GM12865 (cell line): ENCODE data around the gene MAB21L4.

Source experiments
- DNase-seq: peaks from one replicate; pipeline ENCODE4 v3.0.0; 2010; ENCODE audit warnings: low read depth
- H3K4me3 ChIP-seq: 2 replicates; pipeline ENCODE4 v1.5.1; 2011; ENCODE audit warnings: mild to moderate bottlenecking, low read depth, low read length, control low read depth
- TF ChIP-seq, protein P1 (sequence below): IDR thresholded peaks from 2 replicates; pipeline ENCODE4 v1.5.1; 2011; ENCODE audit warnings: low read length, control low read depth, low read depth, inconsistent platforms; ENCODE audit not compliant: insufficient read depth; ENCODE audit errors: missing control alignments

MAB21L4 gene

DNA sequence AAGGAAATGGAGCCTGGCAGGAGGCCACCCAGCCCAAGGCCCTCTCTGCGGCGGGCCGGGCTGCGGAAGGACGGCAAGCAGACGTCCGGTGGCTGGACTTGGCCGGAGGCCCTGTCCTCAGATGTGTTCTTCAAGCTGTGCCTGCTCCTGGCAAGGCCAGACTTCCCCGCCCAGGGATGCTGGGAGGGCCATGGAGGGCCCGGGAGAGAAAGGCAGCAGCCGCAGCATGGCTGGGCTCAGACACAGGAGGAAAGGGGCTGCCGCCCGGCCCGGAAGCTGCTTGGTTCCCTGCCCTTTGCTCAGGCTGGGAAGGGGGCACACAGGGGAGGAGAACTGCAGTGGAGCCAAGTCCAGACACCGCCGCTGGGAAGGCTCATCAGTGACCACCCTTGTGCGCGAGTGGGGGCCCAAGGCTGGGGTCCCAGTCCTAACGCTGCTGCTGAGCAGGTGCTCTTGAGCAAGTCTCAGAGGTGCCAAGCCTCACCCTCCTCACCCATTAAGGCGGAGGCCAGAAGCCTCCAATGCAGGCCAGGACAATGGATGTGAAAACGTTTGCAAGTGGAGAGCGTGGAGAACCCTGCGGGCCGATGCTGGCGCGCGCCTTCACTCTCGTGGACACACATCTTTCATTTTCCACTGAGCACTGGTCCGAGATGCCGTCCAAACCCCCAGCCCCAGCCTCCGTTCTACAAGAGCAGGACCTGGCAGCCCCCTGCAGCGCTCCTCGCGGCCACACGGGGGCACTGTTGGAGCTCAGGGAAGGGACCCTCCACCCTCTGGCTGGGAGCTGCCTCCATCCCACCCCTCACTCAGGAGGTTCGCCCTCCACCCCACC, 18.1 kb upstream of the MAB21L4 start:
- TF ChIP-seq, protein P1, sequence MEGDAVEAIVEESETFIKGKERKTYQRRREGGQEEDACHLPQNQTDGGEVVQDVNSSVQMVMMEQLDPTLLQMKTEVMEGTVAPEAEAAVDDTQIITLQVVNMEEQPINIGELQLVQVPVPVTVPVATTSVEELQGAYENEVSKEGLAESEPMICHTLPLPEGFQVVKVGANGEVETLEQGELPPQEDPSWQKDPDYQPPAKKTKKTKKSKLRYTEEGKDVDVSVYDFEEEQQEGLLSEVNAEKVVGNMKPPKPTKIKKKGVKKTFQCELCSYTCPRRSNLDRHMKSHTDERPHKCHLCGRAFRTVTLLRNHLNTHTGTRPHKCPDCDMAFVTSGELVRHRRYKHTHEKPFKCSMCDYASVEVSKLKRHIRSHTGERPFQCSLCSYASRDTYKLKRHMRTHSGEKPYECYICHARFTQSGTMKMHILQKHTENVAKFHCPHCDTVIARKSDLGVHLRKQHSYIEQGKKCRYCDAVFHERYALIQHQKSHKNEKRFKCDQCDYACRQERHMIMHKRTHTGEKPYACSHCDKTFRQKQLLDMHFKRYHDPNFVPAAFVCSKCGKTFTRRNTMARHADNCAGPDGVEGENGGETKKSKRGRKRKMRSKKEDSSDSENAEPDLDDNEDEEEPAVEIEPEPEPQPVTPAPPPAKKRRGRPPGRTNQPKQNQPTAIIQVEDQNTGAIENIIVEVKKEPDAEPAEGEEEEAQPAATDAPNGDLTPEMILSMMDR: peak; percentile 92
- H3K4me3 ChIP-seq: no peak overlapping the region
- peak; percentile 54 for DNase-seq

DNA sequence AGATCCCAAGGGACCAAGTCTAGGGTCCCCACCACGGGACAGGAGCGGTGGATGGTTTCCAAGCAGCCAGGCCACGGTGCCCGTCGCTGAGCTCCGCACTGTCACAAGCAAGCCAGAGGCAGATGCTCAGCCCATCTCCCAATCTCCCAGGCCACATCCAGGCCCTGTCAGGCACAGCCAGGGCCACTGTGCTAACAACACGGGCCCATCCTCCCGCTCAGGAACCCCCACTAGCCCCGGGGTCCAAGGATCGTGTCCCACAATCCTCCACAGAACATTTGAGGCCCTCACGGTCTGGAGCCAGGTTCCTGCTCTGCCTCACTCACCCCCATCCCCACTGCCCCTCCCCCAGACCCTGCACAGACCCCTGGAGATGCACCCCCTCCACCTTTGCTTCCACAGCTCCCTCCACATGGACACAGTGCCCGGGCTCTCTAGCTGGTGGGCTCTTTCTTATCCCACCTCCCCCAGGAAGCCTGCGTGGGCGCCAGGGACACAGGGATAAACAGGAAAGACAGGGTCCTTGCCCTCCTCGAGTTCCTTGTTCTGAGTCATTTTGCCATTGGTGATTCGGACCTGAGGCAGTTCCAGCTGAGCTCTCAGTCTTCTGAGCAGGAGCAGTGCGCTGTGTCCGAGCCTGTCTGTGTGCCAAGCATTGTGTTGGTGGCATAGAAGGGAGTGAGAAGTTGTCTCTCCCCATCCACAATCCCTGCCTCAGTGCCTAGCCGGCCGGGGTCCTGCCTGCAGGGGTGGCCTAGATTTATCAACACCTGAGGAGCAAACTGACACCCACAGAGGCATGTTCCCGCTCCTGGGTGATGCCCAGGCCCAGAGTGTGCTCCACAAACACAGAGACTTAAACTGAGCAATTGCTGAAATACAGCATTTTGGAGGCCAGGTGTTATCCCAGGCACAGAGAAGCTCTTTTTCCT, 17.2 kb upstream of the MAB21L4 start:
- DNase-seq: no peak
- TF ChIP-seq, protein P1: no peak
- H3K4me3 ChIP-seq: no peak overlapping the region

DNA sequence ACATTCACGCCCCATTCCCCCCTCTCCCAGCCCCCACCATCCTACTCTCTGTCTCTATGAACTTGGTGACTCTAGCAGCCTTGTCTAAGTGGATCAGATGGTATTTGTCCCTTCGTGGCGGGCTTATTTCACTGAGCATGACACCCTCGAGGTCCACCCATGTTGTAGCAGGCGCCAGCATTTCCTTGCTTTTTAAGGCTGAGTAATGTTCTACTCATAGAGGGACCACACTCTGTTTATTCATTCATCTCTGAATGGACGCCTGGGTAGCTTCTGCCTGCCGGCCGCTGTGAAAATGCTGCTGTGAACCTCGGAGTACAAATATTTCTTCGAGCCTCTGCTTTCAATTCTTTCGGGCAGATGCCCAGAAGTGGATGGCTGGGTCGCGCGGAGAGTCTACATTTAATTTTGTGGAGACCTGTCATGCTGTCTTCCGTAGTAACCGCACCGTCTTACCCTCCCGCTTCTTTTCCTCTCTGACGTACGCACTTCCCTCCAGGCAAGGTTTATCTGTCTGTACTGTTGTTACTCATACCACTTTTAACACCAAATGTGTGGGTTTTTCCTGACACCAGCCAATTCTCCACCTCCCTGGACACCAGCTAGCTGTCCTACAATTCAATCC, 15.8 kb upstream of the MAB21L4 start:
- DNase-seq: no peak
- TF ChIP-seq, protein P1: no peak
- no peak overlapping the region for H3K4me3 ChIP-seq

DNA sequence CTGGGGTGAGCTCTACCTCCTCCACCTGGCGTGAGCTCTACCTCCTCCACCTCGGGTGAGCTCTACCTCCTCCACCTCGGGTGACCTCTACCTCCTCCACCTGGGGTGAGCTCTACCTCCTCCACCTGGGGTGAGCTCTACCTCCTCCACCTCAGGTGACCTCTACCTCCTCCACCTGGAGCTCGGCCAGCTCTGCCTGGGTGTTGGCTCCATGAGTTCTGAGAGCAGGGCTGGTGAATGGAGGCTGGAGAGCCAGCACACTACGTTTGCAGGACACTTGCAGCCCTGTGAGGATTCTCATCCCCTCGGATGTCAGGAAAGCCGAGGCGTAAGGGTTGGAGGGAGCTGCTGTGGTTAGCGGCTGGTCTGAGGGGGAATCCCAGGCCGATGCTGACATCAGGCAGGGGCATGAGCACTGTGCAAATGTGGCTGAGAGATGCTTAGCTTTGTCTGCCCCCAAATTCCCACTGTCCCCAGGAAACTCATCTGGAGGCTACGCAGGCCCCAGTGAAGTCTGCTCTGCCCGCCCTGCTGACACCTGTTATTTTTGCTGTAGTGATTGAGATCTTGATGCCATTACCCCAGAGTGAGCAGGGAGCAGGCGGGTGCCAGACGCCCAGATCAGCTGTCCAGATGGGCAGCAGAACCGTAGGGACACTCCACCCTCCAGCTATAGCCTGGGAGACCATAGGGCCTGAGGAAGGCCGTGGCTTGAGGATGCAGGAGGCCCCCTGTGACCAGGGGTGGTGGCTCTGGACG, 13.4 kb upstream of the MAB21L4 start:
- no peak for DNase-seq
- H3K4me3 ChIP-seq: no peak overlapping the region
- TF ChIP-seq, protein P1: no peak

DNA sequence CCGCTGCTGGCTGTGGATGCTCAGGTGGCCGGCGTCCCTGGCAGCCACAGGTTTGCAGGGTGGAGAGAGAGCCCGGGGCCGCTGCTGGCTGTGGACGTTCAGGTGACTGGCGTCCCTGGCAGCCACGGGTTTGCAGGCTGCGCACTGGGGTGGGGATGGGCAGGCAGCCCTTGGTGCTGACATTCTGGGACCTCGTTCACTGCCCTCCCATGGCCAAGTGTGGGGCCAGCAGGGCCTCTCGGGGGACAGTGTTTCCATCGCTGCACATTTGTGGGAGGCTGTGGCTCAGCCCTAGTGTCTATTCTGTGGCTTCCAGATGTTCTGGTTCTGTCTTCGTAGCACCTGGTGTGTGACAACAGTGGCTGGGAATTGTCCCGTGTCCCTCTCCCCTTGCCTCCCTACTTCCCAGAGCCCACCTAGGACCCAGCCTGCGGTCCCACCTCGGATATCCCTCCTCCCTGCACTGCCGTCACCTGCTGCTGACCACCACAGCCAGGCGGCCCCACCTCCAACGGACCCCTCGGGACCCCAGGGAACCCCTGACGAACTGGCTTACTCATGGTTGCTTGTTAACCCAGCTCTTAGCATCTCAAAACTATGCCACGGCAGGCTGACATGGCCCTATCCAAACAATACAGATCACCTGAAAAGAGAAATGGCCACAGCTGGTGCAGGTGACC, 11.1 kb upstream of the MAB21L4 start:
- no peak overlapping the region for H3K4me3 ChIP-seq
- no peak for DNase-seq
- TF ChIP-seq, protein P1: no peak
